Ishikawa (cell line): ENCODE measurements around the gene MAP7D1.

Source experiments
- CEBPB ChIP-seq: IDR thresholded peaks from 2 replicates; pipeline ENCODE4 v1.6.1; 2012
- CREB1 ChIP-seq: IDR thresholded peaks from 2 replicates; pipeline ENCODE4 v1.6.1; 2012; ENCODE audit warnings: low read depth
- EGR1 ChIP-seq: IDR thresholded peaks from 2 replicates; pipeline ENCODE4 v1.6.1; 2012
- EP300 ChIP-seq: IDR thresholded peaks from 2 replicates; pipeline ENCODE4 v1.6.1; 2012; ENCODE audit warnings: borderline replicate concordance
- FOXM1 ChIP-seq: IDR thresholded peaks from 2 replicates; pipeline ENCODE4 v1.6.1; 2012; ENCODE audit warnings: low read depth, borderline replicate concordance
- NFIC ChIP-seq: IDR thresholded peaks from 2 replicates; pipeline ENCODE4 v1.6.1; 2012
- RAD21 ChIP-seq: IDR thresholded peaks from 2 replicates; pipeline ENCODE4 v1.6.1; 2012; ENCODE audit warnings: low read depth
- TAF1 ChIP-seq: IDR thresholded peaks from 2 replicates; pipeline ENCODE4 v1.6.1; 2012; ENCODE audit warnings: low read depth, mild to moderate bottlenecking
- TCF12 ChIP-seq: IDR thresholded peaks from 2 replicates; pipeline ENCODE4 v1.6.1; 2012; ENCODE audit warnings: low read depth
- TEAD4 ChIP-seq: IDR thresholded peaks from 2 replicates; pipeline ENCODE4 v1.6.1; 2012
- YY1 ChIP-seq: IDR thresholded peaks from 2 replicates; pipeline ENCODE4 v1.6.1; 2012; ENCODE audit warnings: low read depth
- ZBTB7A ChIP-seq: IDR thresholded peaks from 2 replicates; pipeline ENCODE4 v1.6.1; 2012; ENCODE audit warnings: low read depth
- TF ChIP-seq, protein P1 (sequence below): IDR thresholded peaks from 2 replicates; pipeline ENCODE4 v1.6.1; 2012
- TF ChIP-seq, protein P2 (sequence below): IDR thresholded peaks from 2 replicates; pipeline ENCODE4 v1.6.1; 2012
- TF ChIP-seq, protein P3 (sequence below): IDR thresholded peaks from 2 replicates; pipeline ENCODE4 v1.6.1; 2012; ENCODE audit warnings: low read depth, mild to moderate bottlenecking

Gene MAP7D1

DNA sequence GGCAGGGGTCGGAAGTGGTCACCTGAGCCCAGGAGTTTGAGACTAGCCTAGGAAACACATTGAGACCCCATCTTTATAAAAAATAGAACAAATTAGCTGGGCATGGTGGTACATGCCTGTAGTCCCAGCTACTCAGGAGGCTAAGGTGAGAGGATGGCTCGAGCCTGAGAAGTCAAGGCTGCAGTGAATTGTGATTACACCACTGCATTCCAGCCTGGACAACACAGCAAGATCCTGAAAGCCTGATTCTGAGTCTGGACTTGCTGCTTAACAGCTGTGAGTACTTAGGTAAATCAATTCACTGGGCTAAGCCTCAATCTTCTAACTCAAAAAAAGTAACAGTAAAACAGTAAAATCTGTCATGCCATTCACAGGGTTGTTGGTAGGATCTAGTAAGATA lies 11.5 kb upstream of the MAP7D1 start:
- TF ChIP-seq, protein P1, sequence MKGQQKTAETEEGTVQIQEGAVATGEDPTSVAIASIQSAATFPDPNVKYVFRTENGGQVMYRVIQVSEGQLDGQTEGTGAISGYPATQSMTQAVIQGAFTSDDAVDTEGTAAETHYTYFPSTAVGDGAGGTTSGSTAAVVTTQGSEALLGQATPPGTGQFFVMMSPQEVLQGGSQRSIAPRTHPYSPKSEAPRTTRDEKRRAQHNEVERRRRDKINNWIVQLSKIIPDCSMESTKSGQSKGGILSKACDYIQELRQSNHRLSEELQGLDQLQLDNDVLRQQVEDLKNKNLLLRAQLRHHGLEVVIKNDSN: no peak
- TF ChIP-seq EGR1: no peak

DNA sequence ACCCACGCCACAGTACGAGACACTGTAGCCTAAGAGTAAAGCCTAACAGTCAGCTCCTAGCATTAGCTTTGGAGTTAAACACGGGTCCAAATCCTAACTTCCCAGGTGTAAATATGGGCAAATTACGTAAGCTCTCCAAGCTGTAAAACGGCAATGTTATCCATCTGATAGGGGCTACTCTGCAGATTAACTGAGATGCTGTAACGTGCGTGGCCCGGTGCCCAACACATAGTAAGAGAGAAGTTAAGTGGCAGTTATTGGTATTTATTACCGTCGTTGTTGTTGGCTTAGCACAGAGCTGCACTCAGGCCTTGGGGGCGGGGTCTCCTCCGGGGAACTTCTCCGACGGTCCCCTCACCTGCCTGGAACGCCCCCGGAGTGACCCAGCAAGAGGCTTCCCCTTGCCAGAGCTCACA lies 7.1 kb upstream of the MAP7D1 start:
- TF ChIP-seq CREB1: no peak
- TF ChIP-seq, protein P1: no peak
- no peak for TF ChIP-seq TEAD4
- no peak for TF ChIP-seq ZBTB7A
- no peak; the same call in 1 of the 2 replicates for TF ChIP-seq NFIC
- TF ChIP-seq RAD21: no peak

DNA sequence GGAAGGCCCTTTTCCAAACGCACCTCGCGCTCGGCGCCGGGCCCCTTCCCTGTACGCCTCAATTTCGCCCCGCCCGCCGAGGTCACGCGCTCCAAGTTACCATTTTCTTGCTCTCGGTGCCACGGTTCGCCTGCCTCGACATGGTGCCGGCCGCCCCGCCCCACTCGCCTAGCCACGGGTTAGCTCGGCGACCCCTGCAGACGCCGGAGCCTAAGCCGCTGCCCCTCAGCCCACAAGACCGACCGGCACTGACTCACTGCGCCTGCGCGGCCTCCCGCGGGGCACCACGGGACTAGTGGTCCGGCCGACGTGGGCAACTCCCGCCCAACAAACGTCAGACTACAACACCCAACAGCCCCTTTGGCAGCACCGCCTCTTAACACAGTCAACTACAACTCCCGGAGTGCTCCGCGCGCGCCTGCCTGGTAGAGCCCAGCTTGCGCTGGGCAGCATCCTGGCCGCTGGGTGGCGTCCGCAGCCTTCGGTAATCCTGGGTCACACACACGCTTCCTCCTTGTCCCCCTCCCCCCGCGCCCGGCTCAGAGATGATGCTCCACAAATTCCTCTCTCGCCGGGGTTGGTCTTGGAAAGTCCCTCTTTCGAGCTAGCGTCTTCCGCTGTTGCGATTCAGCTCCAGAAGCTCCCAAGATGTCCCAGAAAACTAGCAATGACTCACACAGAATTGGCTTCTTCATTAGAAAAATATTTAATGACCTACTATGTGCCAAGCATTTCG lies 6.6 kb upstream of the MAP7D1 start, which contains the start of gene TRAPPC3:
TRAPPC3 (minus strand) TSS at position 250 of the 736 bp plus-strand sequence; CDS start at position 142, 108 bp downstream.
- TF ChIP-seq, protein P2, sequence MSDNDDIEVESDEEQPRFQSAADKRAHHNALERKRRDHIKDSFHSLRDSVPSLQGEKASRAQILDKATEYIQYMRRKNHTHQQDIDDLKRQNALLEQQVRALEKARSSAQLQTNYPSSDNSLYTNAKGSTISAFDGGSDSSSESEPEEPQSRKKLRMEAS: no peak; the same call in 1 of the 2 replicates
- TF ChIP-seq, protein P1: peak; percentile 68; the same call in 1 of the 2 replicates
- TF ChIP-seq CREB1 (peak; percentile 52; the same call in 1 of the 2 replicates), CEBPB (no peak), NFIC (no peak), FOXM1 (no peak; the same call in 1 of the 2 replicates), EGR1 (no peak), RAD21 (peak; percentile 98), YY1 (peak; percentile 62), TEAD4 (peak; percentile 54), EP300 (0 out of 2 replicates have a peak, but pooled peaks have one; percentile 9), TCF12 (peak; percentile 69), TAF1 (peak; percentile 83), ZBTB7A (no peak; the same call in 1 of the 2 replicates)
- TF ChIP-seq, protein P3, sequence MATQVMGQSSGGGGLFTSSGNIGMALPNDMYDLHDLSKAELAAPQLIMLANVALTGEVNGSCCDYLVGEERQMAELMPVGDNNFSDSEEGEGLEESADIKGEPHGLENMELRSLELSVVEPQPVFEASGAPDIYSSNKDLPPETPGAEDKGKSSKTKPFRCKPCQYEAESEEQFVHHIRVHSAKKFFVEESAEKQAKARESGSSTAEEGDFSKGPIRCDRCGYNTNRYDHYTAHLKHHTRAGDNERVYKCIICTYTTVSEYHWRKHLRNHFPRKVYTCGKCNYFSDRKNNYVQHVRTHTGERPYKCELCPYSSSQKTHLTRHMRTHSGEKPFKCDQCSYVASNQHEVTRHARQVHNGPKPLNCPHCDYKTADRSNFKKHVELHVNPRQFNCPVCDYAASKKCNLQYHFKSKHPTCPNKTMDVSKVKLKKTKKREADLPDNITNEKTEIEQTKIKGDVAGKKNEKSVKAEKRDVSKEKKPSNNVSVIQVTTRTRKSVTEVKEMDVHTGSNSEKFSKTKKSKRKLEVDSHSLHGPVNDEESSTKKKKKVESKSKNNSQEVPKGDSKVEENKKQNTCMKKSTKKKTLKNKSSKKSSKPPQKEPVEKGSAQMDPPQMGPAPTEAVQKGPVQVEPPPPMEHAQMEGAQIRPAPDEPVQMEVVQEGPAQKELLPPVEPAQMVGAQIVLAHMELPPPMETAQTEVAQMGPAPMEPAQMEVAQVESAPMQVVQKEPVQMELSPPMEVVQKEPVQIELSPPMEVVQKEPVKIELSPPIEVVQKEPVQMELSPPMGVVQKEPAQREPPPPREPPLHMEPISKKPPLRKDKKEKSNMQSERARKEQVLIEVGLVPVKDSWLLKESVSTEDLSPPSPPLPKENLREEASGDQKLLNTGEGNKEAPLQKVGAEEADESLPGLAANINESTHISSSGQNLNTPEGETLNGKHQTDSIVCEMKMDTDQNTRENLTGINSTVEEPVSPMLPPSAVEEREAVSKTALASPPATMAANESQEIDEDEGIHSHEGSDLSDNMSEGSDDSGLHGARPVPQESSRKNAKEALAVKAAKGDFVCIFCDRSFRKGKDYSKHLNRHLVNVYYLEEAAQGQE: no peak

DNA sequence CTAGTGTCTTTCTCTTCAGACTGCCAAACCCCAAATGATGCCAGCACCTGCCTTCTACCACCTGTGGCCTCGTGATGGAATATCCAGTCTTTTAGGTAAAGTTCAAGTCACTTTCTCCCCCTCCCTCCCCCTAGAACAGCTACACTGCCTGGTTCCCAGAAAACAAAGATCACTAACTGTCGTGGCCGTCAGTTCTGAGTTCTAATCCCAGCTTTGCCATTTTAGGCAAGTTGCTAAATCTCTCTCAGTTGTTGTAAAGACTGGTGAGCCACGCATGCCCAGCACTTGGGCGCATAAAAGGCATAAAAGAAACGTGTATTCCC lies 6.0 kb upstream of the MAP7D1 start:
- TF ChIP-seq ZBTB7A (no peak), CEBPB (no peak), EGR1 (no peak), TEAD4 (no peak), TAF1 (no peak), TCF12 (no peak), FOXM1 (no peak)
- TF ChIP-seq, protein P3: no peak

DNA sequence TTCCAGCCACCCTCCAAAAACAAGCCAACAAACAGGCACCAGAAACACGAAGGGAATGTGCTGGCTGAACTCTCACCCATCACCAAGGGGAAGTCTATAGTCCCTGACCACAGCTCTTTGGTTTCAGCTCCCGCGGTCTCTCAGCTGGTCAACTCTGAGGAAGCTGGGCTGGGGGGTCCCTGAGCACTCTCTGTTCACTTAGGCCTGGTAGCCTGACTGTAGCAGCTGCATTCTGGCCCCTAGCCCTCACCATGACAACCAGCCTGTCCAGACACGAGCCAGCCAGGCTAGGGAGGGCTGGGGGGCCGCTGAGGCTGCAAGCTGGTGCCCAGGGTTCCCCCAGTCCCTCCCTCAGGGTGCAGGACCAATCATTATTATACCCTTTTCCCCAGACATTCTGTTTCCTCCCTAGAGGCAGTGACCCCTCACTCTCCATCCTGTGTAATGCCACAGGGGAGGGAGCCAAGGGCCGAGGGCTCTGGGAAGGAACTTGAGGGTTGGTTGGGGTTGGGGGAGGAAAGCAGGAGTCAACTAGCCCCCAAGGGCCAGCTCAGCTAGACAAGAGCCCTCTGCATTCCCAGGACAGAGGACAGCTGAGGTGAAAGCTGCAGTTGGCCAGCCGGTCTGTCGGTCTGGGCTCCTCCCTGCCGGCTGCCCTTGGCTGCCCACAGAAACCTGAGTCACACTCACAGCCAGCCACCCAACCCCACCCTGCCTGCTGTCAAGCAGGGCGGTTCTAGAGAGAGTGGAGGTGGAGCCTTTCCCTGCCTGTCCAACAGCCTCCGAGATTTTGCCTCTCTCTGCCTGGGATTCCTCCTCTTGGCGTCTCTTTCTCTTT lies 5.4 kb upstream of the MAP7D1 start:
- TF ChIP-seq CREB1: no peak
- TF ChIP-seq TCF12: peak; percentile 68; the same call in 1 of the 2 replicates
- TF ChIP-seq TEAD4: 0 out of 2 replicates have a peak, but pooled peaks have one; percentile 29
